ENCODE data around the gene BABAM2. TPM values are rescaled to one million over a fixed set of nuclear protein-coding genes. Genes with fewer than 3 reads are reported as not detected.

The BABAM2 gene
- total RNA-seq, 1 experiment from 2014 or later, result 27.1 TPM

GRCh38 chr2:27992787-27993401, 102.4 kb downstream of the BABAM2 start:
- H3K4me3 Mint-ChIP-seq, result no peak overlapping the region
- no peak overlapping the region for H3K56ac ChIP-seq (ENCODE audit: insufficient read length, low read depth, low read length)
- no peak overlapping the region for H3K4ac ChIP-seq (ENCODE audit: low read depth, low read length)
- H3K14ac ChIP-seq (ENCODE audit: insufficient read depth, low read length), result no peak overlapping the region
- H3K79me1 ChIP-seq (ENCODE audit: insufficient read depth, low read depth, low read length, poor library complexity, severe bottlenecking), result no peaks in the 10 kb centered on the region
- H2AFZ ChIP-seq (ENCODE audit: low read length), result no peak overlapping the region
- no peaks in the 10 kb centered on the region for H3K27me3 Mint-ChIP-seq (ENCODE audit: low read depth)
- H3K18ac ChIP-seq (ENCODE audit: insufficient read length, low read depth, low read length), result no peak overlapping the region
- H2BK12ac ChIP-seq (ENCODE audit: insufficient read length, low read depth, low read length), result no peak overlapping the region
- no peak overlapping the region for H2BK20ac ChIP-seq (ENCODE audit: low read depth, low read length, poor library complexity, severe bottlenecking)
- H3T11ph ChIP-seq (ENCODE audit: low read length), result no peak overlapping the region
- peaks cover 5% of the 10 kb centered on the region in 2 experiments for H3K4me1 Mint-ChIP-seq
- no peak overlapping the region for H4K8ac ChIP-seq (replicated peaks; ENCODE audit: insufficient read length, low read depth, low read length)
- H2BK15ac ChIP-seq (ENCODE audit: low read depth, low read length), result no peak overlapping the region
- H3K9ac ChIP-seq (ENCODE audit: extremely low read depth, insufficient read length, low read length), result no peak overlapping the region
- TF ChIP-seq, protein P1, sequence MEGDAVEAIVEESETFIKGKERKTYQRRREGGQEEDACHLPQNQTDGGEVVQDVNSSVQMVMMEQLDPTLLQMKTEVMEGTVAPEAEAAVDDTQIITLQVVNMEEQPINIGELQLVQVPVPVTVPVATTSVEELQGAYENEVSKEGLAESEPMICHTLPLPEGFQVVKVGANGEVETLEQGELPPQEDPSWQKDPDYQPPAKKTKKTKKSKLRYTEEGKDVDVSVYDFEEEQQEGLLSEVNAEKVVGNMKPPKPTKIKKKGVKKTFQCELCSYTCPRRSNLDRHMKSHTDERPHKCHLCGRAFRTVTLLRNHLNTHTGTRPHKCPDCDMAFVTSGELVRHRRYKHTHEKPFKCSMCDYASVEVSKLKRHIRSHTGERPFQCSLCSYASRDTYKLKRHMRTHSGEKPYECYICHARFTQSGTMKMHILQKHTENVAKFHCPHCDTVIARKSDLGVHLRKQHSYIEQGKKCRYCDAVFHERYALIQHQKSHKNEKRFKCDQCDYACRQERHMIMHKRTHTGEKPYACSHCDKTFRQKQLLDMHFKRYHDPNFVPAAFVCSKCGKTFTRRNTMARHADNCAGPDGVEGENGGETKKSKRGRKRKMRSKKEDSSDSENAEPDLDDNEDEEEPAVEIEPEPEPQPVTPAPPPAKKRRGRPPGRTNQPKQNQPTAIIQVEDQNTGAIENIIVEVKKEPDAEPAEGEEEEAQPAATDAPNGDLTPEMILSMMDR (conservative IDR thresholded peaks at IDR 0.05), result no peak
- no peaks in the 10 kb centered on the region for H4K20me1 ChIP-seq (ENCODE audit: control insufficient read depth, insufficient read depth, insufficient read length)
- DNase-seq, result no peak
- H3K4me2 ChIP-seq (ENCODE audit: insufficient read depth, insufficient read length, low read length), result no peak overlapping the region
- no peaks in the 10 kb centered on the region for H3K79me2 ChIP-seq (ENCODE audit: insufficient read depth, low read length)
- no peak overlapping the region for H4K5ac ChIP-seq (ENCODE audit: insufficient read length, low read depth, low read length)
- no peaks in the 10 kb centered on the region for H3K27me3 ChIP-seq (ENCODE audit: insufficient read depth, low read length)
- H3K36me3 Mint-ChIP-seq (ENCODE audit: insufficient read depth in 1 of 3, low read depth in 3 of 3), result peaks cover 2 to 7% (median 4%) of the 10 kb centered on the region in 3 experiments; a peak in 4 of 7 replicates
- no peak overlapping the region for H2BK5ac ChIP-seq (ENCODE audit: insufficient read length, low read length)
- peak overlapping the region in 1 of 3 experiments; percentile 26; a peak in 1 of 7 replicates for H3K27ac Mint-ChIP-seq
- H3K9me3 ChIP-seq (ENCODE audit: control insufficient read depth, low read depth, low read length), result no peaks in the 10 kb centered on the region
- H3K23ac ChIP-seq (ENCODE audit: insufficient read length, low read depth, low read length), result no peak overlapping the region
- no peak overlapping the region for H2AK5ac ChIP-seq (ENCODE audit: insufficient read length, low read length)
- peaks cover 0 to 3% of the 10 kb centered on the region in 2 experiments; a peak in 1 of 5 replicates for H3K9me3 Mint-ChIP-seq
- H3K27ac ChIP-seq (ENCODE audit: insufficient read length, low read depth, low read length), result no peak overlapping the region
- no peak overlapping the region for H4K91ac ChIP-seq (ENCODE audit: insufficient read length, low read depth, low read length)
- no peak overlapping the region for H2BK120ac ChIP-seq (ENCODE audit: low read depth, low read length, poor library complexity, severe bottlenecking)
- H3K4me1 ChIP-seq (ENCODE audit: insufficient read depth, low read length), result no peaks in the 10 kb centered on the region
- H3K23me2 ChIP-seq (ENCODE audit: insufficient read length, low read depth, low read length, poor library complexity, severe bottlenecking), result no peaks in the 10 kb centered on the region

All from H9 (cell line).